ENCODE measurements around the gene OR51M1. TPM values are rescaled to one million over a fixed set of nuclear protein-coding genes. Genes with fewer than 3 reads are reported as not detected.
"Not testable (repeated sequence)": the region's sequence is repeated elsewhere in the genome, so short reads cannot be mapped to it uniquely, and the experiment has no call there.

The OR51M1 gene
- not detected in 2 replicates for total RNA-seq
- long read RNA-seq = 0 reads

DNA sequence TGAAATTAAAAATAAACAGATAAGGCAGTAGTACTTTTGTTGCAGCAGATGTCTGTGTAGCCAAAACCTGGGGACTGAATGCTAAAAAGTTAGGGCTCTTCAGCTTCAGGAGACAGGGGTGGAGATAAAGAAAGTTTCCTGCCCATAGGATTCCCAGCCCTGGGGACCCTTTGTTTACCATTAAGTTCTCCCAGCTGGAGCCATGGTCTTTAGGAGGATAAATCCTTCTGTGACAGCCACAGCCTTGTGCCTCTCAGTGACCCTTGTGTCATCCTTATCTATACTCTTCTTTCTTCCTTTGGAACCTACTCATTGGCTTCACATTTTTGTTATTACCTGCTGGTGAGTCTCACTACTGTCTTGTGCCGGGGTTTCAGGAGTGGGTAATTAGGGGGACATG, at the start of gene OR51M1:
Gene OR51M1, plus strand, starts transcription at position 237 of the 400 bp plus-strand sequence. CDS start 5,587 bp downstream, outside the sequence.
- H3K4me1 Mint-ChIP-seq (ENCODE audit: unreplicated experiment) = no peaks in the 10 kb centered on the region
- H3K27me3 Mint-ChIP-seq (ENCODE audit: unreplicated experiment) = peaks cover 17% of the 10 kb centered on the region
- no peak for TF ChIP-seq CTCF (IDR thresholded peaks at IDR 0.05)
- H3K9me3 Mint-ChIP-seq (ENCODE audit: unreplicated experiment) = no peaks in the 10 kb centered on the region
- no peak within 1 kb of the TSS for H3K27ac Mint-ChIP-seq (ENCODE audit: unreplicated experiment)
- DNase-seq (ENCODE audit: extremely low spot score, unreplicated experiment) = no peak
- no peaks in the 10 kb centered on the region for H3K36me3 Mint-ChIP-seq (ENCODE audit: unreplicated experiment)
- H3K4me3 Mint-ChIP-seq (ENCODE audit: unreplicated experiment) = no peak within 1 kb of the TSS

DNA sequence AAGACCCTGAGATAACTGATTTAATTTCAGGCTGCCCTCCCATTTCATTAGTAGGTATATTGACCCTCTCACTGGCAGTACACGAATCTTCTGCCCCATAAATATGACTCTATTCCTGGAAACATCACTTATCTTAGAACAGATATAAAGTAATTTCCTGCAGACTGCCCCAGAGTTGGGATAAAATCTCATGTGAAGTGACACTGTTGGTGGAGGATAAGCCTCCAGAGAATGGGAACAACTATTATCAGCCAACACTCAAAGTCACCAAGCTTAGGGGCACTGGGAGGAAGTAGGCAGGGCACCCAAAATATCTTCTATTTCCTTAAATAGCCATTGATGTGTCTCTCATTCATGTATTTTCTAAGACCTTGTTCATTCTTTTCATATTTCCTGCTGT, 48.4 kb upstream of the OR51M1 start:
- DNase-seq (ENCODE audit: extremely low spot score, unreplicated experiment) = no peak
- H3K36me3 Mint-ChIP-seq (ENCODE audit: unreplicated experiment) = no peaks in the 10 kb centered on the region
- H3K4me1 Mint-ChIP-seq (ENCODE audit: unreplicated experiment) = no peaks in the 10 kb centered on the region
- peaks cover 7% of the 10 kb centered on the region for H3K27me3 Mint-ChIP-seq (ENCODE audit: unreplicated experiment)
- no peak overlapping the region for H3K27ac Mint-ChIP-seq (ENCODE audit: unreplicated experiment)
- no peaks in the 10 kb centered on the region for H3K9me3 Mint-ChIP-seq (ENCODE audit: unreplicated experiment)
- H3K4me3 Mint-ChIP-seq (ENCODE audit: unreplicated experiment) = no peak overlapping the region
- TF ChIP-seq CTCF (IDR thresholded peaks at IDR 0.05) = no peak

- TF ChIP-seq CTCF (IDR thresholded peaks at IDR 0.05) = no peak
- Mint-ChIP-seq H3K9me3 (ENCODE audit: unreplicated experiment) (no peaks in the 10 kb centered on the region), H3K27me3 (ENCODE audit: unreplicated experiment) (peaks cover 12% of the 10 kb centered on the region), H3K4me3 (ENCODE audit: unreplicated experiment) (no peak overlapping the region), H3K36me3 (ENCODE audit: unreplicated experiment) (no peaks in the 10 kb centered on the region), H3K27ac (ENCODE audit: unreplicated experiment) (no peak overlapping the region), H3K4me1 (ENCODE audit: unreplicated experiment) (no peaks in the 10 kb centered on the region)
- DNase-seq (ENCODE audit: extremely low spot score, unreplicated experiment) = no peak
Observed at GRCh38 chr11:5336331-5336730, 47.3 kb upstream of the OR51M1 start.

- H3K9me3 Mint-ChIP-seq (ENCODE audit: unreplicated experiment); DNase-seq (ENCODE audit: extremely low spot score, unreplicated experiment); H3K4me3 Mint-ChIP-seq (ENCODE audit: unreplicated experiment); H3K36me3 Mint-ChIP-seq (ENCODE audit: unreplicated experiment); H3K4me1 Mint-ChIP-seq (ENCODE audit: unreplicated experiment); H3K27ac Mint-ChIP-seq (ENCODE audit: unreplicated experiment): not testable (repeated sequence)
- peaks cover 17% of the 10 kb centered on the region for H3K27me3 Mint-ChIP-seq (ENCODE audit: unreplicated experiment)
Observed at GRCh38 chr11:5337253-5337652, 46.4 kb upstream of the OR51M1 start.

- H3K27ac Mint-ChIP-seq (ENCODE audit: unreplicated experiment) = no peak overlapping the region
- H3K9me3 Mint-ChIP-seq (ENCODE audit: unreplicated experiment) = no peaks in the 10 kb centered on the region
- no peak for TF ChIP-seq CTCF (IDR thresholded peaks at IDR 0.05)
- no peaks in the 10 kb centered on the region for H3K36me3 Mint-ChIP-seq (ENCODE audit: unreplicated experiment)
- no peaks in the 10 kb centered on the region for H3K4me1 Mint-ChIP-seq (ENCODE audit: unreplicated experiment)
- H3K4me3 Mint-ChIP-seq (ENCODE audit: unreplicated experiment) = no peak overlapping the region
- H3K27me3 Mint-ChIP-seq (ENCODE audit: unreplicated experiment) = peaks cover 14% of the 10 kb centered on the region
- DNase-seq (ENCODE audit: extremely low spot score, unreplicated experiment) = no peak
Observed at GRCh38 chr11:5339771-5340322, 43.8 kb upstream of the OR51M1 start.

All from osteocyte (in vitro differentiated cells).